HG03432 (cell line): ENCODE data around the gene TCFL5.

Source experiments
- ATAC-seq: cut with Tn5 transposase; IDR thresholded peaks from one replicate; pipeline ENCODE4 v1.9.1; 2021; ENCODE audit warnings: mild to moderate bottlenecking, moderate library complexity; ENCODE audit not compliant: unreplicated experiment

Gene TCFL5

DNA sequence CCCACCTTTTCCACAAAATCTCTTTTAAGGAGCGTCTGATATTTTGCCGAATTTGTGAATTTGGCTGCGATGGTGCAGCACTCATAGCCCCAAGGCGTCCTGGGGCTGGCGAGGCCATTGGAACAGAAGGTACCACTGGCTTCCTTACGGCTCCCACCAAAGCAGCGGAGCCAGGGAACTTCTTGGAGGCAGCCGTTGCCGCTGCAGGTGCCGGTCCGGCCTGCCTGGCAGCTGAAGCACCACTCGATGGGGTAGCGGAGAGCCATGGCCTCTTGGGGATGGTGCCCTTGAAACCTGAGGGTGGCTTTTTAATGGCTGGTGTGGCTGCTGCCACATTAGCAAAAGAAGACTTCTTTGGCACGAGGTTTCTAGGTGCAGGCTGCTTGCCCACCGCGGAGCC, 34.9 kb upstream of the TCFL5 start:
- ATAC-seq = no peak

- ATAC-seq = no peak
Measured at GRCh38 chr20:62895539-62895938, 33.9 kb upstream of the TCFL5 start.

DNA sequence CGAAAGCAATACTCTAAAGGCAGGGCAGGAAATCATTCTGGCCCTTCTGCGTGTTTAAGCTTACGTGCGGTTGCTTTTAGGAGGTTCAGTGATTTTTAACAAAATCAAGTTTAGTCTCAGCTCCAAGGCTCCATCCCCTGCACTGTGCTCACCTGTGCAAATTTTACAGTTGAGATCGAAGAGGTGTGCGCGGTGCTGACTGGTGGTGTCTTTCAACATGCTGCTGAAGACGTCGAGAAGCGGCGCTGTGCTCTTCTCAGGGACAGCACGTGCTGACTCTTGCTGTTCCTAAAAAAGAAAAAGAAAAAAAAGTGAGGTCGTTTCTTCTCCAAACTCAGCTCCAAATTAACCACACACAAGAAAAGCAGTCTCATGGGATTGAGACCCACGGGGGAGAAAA, 32.6 kb upstream of the TCFL5 start:
- ATAC-seq = no peak

- ATAC-seq = no peak
Measured at GRCh38 chr20:62893700-62894099, 32.1 kb upstream of the TCFL5 start.

- no peak for ATAC-seq
Measured at GRCh38 chr20:62892348-62893304, 31.0 kb upstream of the TCFL5 start.

GRCh38 chr20:62891111-62891510, 29.5 kb upstream of the TCFL5 start:
- no peak for ATAC-seq

- ATAC-seq = no peak
Measured at GRCh38 chr20:62890444-62890843, 28.8 kb upstream of the TCFL5 start.

DNA sequence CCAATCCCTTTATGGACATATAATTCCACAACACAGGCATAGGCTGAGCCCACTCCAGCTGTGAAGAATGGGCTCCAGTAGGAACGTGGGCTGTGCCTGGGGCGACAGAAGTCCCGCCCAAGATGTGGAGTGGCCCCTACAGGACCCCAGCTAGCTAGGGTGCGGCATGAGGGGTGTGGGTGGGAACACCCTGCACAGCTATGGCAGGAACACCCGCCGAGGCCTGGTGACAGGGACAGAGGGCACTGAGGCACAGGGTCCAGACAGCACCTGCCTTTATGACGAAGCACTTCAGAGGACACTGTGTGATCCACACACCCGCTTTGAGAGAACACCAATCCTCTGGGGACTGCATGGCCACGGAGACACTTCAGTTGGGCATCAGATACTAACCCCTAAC, 28.2 kb upstream of the TCFL5 start:
- no peak for ATAC-seq

GRCh38 chr20:62889411-62889810, 27.8 kb upstream of the TCFL5 start:
- no peak for ATAC-seq

DNA sequence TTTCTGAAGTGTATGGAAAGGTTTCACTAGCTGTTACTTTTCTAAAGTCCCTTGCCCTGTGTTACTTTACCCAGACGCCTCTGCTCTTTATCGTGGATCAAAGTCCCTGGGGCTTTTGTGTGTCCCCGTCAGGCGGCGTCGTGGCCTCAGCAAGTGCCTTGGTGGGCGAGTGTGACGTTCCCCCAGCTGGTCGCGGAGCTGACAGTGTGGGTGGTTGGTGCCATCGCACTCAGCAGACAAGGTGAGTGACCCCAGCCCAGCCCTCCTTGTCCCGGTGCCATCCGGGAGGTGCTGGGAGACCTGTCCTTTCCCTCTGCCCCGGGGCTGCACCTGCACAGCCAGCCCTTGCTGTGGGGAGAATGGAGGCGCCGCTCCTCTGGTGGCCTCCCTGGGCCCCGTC, 27.3 kb upstream of the TCFL5 start:
- ATAC-seq = no peak

GRCh38 chr20:62888406-62888805, 26.8 kb upstream of the TCFL5 start:
- no peak for ATAC-seq

DNA sequence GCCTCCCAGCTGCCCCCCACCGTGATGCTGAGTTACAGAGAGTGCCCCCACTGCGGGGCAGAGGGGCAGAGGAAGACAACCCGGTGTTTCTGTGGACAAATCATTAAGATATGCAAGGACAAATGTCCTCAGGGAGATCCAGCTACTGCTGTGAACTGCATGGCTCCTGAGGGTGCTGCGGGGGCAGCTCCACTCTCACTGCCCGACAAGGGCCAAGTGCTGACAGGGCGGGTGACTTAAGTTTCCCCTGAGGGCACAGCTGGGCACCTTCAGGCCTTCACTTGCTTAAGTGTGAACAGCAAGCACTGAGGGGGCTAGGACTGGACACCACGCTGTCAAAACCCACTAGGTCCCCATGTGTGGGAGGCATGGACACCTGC, 26.2 kb upstream of the TCFL5 start:
- ATAC-seq = no peak

GRCh38 chr20:62887152-62887859, 25.7 kb upstream of the TCFL5 start:
- ATAC-seq = no peak

- no peak for ATAC-seq
Measured at GRCh38 chr20:62886709-62887058, 25.1 kb upstream of the TCFL5 start.

DNA sequence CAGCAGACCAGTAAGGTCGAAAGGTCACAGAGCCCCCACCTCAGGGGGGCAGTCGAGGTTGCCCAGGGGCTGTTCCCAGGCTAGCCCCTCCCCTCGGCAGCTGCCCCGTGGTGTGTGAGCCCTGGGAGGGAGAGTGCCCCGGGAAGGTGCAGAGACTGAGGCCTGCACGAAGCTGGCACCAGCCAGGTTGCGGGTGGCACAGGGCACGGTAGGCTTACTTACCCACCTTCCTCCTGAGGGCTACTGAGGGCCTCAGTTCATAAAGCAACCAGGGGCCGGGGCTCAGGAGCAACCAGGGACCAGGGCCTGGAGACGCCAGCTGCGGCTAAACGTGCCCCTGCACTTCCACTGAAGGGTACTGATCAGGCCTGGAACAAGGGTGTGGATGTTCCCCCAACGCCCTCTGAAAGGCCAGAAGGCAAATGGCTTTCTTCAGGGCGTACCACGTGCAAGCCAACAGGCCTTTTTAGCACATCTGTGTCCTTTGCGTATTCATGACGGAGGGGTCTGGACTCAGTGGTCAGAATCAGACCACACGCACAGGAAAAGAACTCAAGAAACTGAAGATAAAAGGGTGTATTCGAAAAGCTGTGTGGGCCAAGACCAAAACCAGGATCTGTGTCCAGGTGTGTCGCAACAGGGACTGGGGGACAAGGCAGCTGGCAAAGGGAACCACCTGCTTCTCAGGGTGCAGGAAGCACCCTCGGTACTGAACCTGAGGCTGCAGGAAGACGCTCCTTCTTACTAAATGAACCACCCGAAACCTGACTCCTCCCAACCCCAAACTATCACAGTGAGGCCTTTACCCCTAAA, 24.5 kb upstream of the TCFL5 start:
- ATAC-seq = no peak

GRCh38 chr20:62885046-62885895, 23.6 kb upstream of the TCFL5 start:
- ATAC-seq = no peak

GRCh38 chr20:62884556-62884955, 22.9 kb upstream of the TCFL5 start:
- no peak for ATAC-seq

GRCh38 chr20:62882426-62882825, 20.8 kb upstream of the TCFL5 start:
- no peak for ATAC-seq

GRCh38 chr20:62881662-62882395, 20.2 kb upstream of the TCFL5 start:
- no peak for ATAC-seq
